ENCODE data around the gene WAPL.

The WAPL gene

DNA sequence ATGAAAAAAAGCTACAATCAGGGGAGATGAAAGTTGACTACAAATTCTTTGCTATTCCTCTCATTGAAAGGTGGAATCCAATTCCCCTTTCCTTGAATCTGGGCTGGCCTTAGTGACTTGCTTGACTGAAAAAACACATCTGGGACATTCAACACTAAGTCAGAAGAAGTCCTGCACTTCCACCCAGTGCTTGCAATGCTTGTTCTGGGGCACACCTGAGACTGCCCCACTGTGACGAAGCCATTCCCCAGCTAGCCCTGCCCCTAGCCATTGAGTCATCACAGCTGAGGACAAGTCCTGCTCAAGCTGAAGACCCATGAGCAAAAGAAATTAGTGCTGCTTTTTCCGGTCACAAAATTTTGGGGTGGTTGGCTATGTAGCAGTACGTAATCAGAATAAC, 135.8 kb downstream of the WAPL start:
- no peaks in the 10 kb centered on the region for H3K36me3 ChIP-seq (ENCODE audit: control insufficient read depth in 5 of 5, insufficient read depth in 5 of 5, low read length in 5 of 5)
- no peaks in the 10 kb centered on the region for H3K9me3 ChIP-seq (ENCODE audit: control insufficient read depth in 5 of 5, low read length in 5 of 5)
- H3K27ac ChIP-seq (ENCODE audit: low read depth, low read length): no peak overlapping the region
- no peak overlapping the region for H3K4me3 ChIP-seq (ENCODE audit: low read depth in 1 of 5, low read length in 5 of 5)
- H3K4me1 ChIP-seq (ENCODE audit: control insufficient read depth in 5 of 5, insufficient read depth in 5 of 5, low read length in 5 of 5): peaks cover 0 to 8% (median 6%) of the 10 kb centered on the region in 5 donors
- no peak overlapping the region for H3K9ac ChIP-seq (ENCODE audit: low read length in 5 of 5)
- peaks cover 14 to 33% (median 19%) of the 10 kb centered on the region in 5 donors for H3K27me3 ChIP-seq (ENCODE audit: control insufficient read depth in 5 of 5, insufficient read depth in 4 of 5, low read length in 5 of 5)

Measured in subcutaneous abdominal adipose tissue (tissue), 5 donors.